Lung (tissue), 12 donors: ENCODE measurements around the gene SLC16A1. TPM values are rescaled to one million over a fixed set of nuclear protein-coding genes. Genes with fewer than 3 reads are reported as not detected.

ENCODE experiments used
- ATAC-seq: fragments of 200-7000 bp; cut with Tn5 transposase; one replicate; pipeline ENCODE4 v1.9.1; 2020; ENCODE audit warnings: moderate number of reproducible peaks; ENCODE audit not compliant: insufficient read depth, low FRiP score
- DNase-seq, 3 donors: peaks; one replicate each; pipeline ENCODE4 v3.0.0-alpha.2; 2013 to 2017
- H3K27ac ChIP-seq, 2 donors: one replicate each; pipeline ENCODE4 v1.5.1; 2013; ENCODE audit warnings: mild to moderate bottlenecking in 2 of 2, moderate library complexity in 2 of 2, control low read depth in 1 of 2, inconsistent platforms in 1 of 2, low read depth in 1 of 2, low read length in 1 of 2
- H3K27me3 ChIP-seq, 3 donors: one replicate each; pipeline ENCODE4 v1.5.1; 2013; ENCODE audit warnings: low read length in 2 of 3; ENCODE audit not compliant: control insufficient read depth in 3 of 3, insufficient read depth in 3 of 3
- H3K36me3 ChIP-seq, 4 donors: one replicate each; pipeline ENCODE4 v1.5.1; 2013; ENCODE audit warnings: low read length in 4 of 4, mild to moderate bottlenecking in 1 of 4, moderate library complexity in 1 of 4; ENCODE audit not compliant: control insufficient read depth in 4 of 4, insufficient read depth in 4 of 4
- H3K4me1 ChIP-seq, 5 donors: one replicate each; pipeline ENCODE4 v1.5.1; 2013; ENCODE audit warnings: low read length in 5 of 5, mild to moderate bottlenecking in 2 of 5, moderate library complexity in 1 of 5; ENCODE audit not compliant: control insufficient read depth in 5 of 5, insufficient read depth in 5 of 5
- H3K4me3 ChIP-seq: one replicate; pipeline ENCODE4 v1.5.1; 2013; ENCODE audit warnings: mild to moderate bottlenecking, control low read depth, moderate library complexity
- H3K9ac ChIP-seq, 2 donors: one replicate each; pipeline ENCODE4 v1.5.1; 2013; ENCODE audit warnings: low read length in 2 of 2, control low read depth in 1 of 2; ENCODE audit not compliant: insufficient read depth in 1 of 2
- H3K9me3 ChIP-seq, 4 donors: one replicate each; pipeline ENCODE4 v1.5.1; 2013; ENCODE audit warnings: low read length in 3 of 4, mild to moderate bottlenecking in 1 of 4, moderate library complexity in 1 of 4; ENCODE audit not compliant: control insufficient read depth in 4 of 4, insufficient read depth in 3 of 4
- WGBS, 2 donors: extraction: QIAGEN DNeasy Blood & Tissue Kit; methylation state at CpG; one replicate each; pipeline ENCODE4 v1.1.7; 2013; 5-methylcytosine and 5-hydroxymethylcytosine counted together
- polyA plus RNA-seq, 2 donors: library from polyadenylated mRNA; stranded (reverse); fragments of 200-250 nt; gene quantifications; one replicate each; pipeline ENCODE4 v1.2.1, GENCODE V29; 2013
- total RNA-seq, 2 donors: library from RNA; depleted of rRNA in 1 of 2; stranded (reverse); fragments of >200 nt in 1 of 2; gene quantifications; one replicate each; pipeline ENCODE4 v1.2.1, GENCODE V29; 2014 to 2021
- TF ChIP-seq, protein P1 (sequence below): IDR thresholded peaks from 2 replicates; pipeline ENCODE4 v1.5.1; 2012; ENCODE audit warnings: mild to moderate bottlenecking; ENCODE audit errors: control extremely low read depth, extremely low read depth
- donor health status: control.
- donor health status: control.
- donor health status: Bipolar disorder and iron deficiency.
- donor health status: healthy.
- donor health status: DM: yes; HTN: yes; CAD: no.

The SLC16A1 gene
- total and polyA plus RNA-seq, 4 donors: 2.4 to 27.6 (median 8.2) TPM

DNA sequence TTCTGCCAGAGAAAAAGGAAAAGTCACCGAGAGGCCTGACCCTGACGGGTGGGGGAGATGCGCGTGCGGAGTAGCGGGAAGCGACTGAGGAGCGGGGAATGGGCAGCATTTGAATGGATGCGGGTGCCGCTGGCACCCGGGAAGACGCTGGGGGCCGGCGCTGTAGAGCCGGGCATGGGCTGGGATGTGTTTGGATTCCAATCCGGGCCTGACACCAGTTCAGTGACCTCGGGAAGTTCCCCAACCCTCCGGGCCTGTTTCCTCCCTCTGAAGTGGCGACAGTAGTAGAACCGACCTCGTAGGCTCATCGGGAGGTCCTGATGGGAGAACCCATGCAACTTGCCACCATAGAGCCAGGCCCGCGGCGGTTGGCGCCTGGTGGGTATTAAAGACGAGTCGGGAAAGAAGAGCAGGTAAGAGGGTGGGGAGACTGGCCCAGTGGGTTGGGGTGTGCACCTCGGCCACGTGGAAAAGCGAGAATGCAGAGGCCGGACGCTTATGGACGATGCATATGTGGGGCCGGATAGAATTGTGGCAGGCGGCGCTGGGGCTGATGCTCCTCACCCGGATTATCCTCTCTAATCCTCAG is 642 bp upstream of the SLC16A1 start:
- DNase-seq: no peak
- peaks cover 0 to 23% (median 8%) of the 10 kb centered on the region in 5 donors for H3K4me1 ChIP-seq

DNA sequence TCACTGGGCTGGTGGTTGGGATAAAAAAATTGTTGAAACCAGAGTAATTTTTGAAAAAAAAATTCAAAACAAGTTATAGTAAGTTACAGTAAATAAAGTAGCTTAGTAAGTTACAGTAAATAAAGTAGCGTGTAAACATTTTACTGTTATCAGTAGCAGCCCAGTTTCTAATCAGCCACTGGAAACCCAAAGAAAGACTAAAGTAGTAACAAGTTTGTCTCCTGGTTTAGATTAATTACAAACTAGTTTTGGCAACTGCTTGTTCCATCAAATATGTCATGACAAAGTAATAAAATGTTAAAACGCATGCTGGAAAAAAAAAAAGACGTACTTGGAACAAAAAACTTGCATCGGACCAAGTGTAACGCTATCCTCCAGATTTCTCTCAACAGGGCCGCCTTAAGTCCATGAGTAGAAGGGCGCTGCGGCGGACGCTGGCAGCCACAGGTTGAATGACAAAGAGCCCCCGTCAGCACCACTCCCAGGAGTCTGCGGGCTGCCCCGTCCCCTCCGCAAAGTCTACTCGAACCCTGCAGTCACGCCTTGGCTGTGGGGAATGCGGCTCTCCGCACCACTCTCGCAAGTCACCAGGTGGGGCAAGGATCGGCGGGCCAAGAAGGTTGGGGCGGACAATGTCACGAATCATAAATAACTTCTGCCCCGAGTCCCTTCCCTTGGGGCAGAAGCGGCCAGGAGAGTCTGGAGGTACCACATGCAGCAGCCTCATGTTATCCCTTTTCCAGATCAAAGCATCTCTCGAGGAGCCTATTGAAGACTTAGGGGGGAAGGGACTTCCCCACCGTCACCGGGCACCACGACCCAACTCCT is 837 bp downstream of the SLC16A1 start:
- Histone ChIP-seq H3K27me3 (no peaks in the 10 kb centered on the region), H3K9ac (peak overlapping the region; percentile 75 to 83), H3K9me3 (no peaks in the 10 kb centered on the region), H3K4me3 (peak overlapping the region; percentile 79), H3K36me3 (no peaks in the 10 kb centered on the region), H3K4me1 (peaks cover 0 to 23% (median 8%) of the 10 kb centered on the region in 5 donors), H3K27ac (peak overlapping the region; percentile 91 to 94)
- ATAC-seq: no peak
- DNase-seq: peak; percentile 71 to 75 (median 72)
- TF ChIP-seq, protein P1, sequence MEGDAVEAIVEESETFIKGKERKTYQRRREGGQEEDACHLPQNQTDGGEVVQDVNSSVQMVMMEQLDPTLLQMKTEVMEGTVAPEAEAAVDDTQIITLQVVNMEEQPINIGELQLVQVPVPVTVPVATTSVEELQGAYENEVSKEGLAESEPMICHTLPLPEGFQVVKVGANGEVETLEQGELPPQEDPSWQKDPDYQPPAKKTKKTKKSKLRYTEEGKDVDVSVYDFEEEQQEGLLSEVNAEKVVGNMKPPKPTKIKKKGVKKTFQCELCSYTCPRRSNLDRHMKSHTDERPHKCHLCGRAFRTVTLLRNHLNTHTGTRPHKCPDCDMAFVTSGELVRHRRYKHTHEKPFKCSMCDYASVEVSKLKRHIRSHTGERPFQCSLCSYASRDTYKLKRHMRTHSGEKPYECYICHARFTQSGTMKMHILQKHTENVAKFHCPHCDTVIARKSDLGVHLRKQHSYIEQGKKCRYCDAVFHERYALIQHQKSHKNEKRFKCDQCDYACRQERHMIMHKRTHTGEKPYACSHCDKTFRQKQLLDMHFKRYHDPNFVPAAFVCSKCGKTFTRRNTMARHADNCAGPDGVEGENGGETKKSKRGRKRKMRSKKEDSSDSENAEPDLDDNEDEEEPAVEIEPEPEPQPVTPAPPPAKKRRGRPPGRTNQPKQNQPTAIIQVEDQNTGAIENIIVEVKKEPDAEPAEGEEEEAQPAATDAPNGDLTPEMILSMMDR: no peak
- WGBS, 2 donors: 4 to 5% methylated on average over 29 of the region's 29 CpGs

More for the DNA sequence above, 642 bp upstream of the SLC16A1 start:
- Histone ChIP-seq H3K27ac (peak overlapping the region; percentile 91 to 94), H3K36me3 (no peaks in the 10 kb centered on the region), H3K27me3 (no peaks in the 10 kb centered on the region), H3K9ac (peak overlapping the region; percentile 75 to 88), H3K9me3 (no peaks in the 10 kb centered on the region), H3K4me3 (peak overlapping the region; percentile 79)
- 9 to 10% methylated on average over 38 of the region's 38 CpGs for WGBS, 2 donors
- no peak for ATAC-seq
- TF ChIP-seq, protein P1: no peak

DNA sequence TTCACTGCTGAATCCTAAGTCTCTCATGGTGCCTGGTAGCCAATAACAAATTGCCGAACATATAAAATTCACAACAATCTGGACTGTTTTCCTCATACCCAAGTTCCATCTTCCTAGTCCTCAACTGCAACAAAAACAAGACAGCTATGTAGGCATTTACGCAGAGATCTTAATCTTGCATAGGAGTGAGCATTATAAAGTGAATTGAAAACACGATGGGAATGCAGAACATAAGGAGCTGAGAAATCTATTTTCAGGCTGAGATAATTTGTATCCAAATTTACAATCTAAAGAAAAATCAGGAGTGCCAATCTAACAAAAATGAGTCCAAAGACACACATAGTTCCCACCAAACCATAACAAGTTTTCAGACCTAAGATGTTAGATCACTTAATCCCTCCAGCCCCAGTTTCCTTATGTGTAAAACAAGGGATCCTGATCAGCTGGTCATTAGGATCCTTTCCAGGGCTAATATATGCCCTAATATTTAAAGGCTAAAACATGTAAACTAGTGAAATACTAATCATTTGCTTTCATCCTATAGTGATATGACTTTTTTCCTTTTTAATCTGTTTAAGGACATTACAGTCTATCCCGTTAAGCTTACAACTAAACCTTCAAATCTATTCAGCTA is 1.9 kb downstream of the SLC16A1 start:
- Histone ChIP-seq H3K27me3 (no peaks in the 10 kb centered on the region), H3K4me1 (peaks cover 0 to 23% (median 8%) of the 10 kb centered on the region in 5 donors), H3K27ac (peak overlapping the region in 1 of 2 donors; percentile 59), H3K9me3 (no peaks in the 10 kb centered on the region), H3K4me3 (no peak overlapping the region), H3K9ac (no peak overlapping the region), H3K36me3 (no peaks in the 10 kb centered on the region)
- peak in 1 of 3 donors; percentile 25 for DNase-seq
- 90% methylated on average over 4 of the region's 4 CpGs for WGBS, 2 donors
- TF ChIP-seq, protein P1: no peak
- no peak for ATAC-seq
